Erythroblast (primary cell): ENCODE data around the gene NKAIN2.

ENCODE experiments used
- DNase-seq, 2 experiments: peaks; one replicate each; lab custom pipeline; 2025; lab: John Stamatoyannopoulos, UW
- GATA1 ChIP-seq: IDR thresholded peaks from 2 replicates; pipeline ENCODE4 v1.6.1; 2011; ENCODE audit warnings: low read depth, mild to moderate bottlenecking, control low read depth, low read length, moderate library complexity
- POLR2A ChIP-seq: IDR thresholded peaks from 2 replicates; pipeline ENCODE4 v1.6.1; 2011; ENCODE audit warnings: mild to moderate bottlenecking, low read length

Gene NKAIN2

DNA sequence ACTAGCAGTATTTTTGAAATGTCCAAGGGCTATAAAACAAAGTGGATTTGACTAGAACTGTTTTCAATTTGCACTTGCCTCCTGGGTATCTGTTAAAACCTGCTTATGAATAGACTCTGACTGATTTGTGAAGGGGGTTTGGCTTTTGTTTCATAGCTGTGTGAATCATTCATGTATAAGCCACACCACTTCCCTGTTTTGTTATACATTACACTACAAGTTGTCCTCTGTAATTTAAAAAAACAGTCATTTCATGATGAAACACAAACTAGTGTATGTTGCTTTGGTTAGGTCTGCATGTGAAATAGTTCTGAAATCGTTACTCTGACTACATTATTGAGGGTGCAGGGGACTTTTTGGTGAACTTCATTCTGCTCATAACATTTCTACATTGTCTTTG is 121.7 kb downstream of the NKAIN2 start:
- no peak for TF ChIP-seq POLR2A
- DNase-seq: no peak

DNA sequence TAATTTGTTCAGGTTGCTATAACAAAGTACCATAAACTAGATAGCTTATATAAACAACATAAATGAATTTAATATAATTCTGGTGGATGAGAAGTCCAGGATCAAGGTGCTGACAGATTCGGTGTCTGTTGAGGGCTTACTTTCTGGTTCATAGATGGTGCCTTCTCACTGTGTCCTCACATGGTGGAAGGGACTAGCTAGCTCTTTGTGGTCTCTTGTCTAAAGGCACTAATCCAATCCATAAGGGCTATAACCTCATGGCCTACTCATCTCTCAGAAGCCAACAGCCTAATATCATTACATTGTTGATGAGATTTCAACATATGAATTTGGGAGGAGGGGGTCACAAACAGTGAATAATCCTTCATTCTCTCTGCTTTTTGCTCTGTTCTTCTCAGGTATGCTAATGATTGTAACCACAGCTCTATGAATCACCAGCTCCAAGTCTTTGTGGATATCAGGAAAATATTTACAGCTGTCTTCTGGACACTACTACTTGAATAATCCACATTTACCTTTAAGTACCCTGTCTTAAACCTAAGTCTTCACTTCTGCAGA is 122.3 kb downstream of the NKAIN2 start:
- no peak for TF ChIP-seq POLR2A
- no peak for TF ChIP-seq GATA1
- no peak for DNase-seq

DNA sequence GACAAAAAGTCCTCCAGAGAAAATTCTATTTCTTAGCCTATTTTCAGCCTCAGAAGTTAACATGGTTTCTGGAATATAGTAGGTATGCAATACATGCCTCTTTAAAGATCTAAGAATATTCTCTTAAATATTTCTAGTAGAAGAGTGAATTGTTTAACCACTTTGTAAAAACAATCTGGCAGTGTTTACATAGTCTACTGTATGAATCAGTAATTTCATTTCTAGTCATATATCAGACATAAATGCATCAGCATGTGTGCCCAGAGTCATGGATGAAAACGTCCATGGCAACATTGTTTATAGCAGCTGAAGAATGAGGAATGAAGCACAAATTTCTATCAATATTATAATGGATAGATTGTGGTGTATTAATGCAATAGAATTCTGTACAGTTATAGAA is 124.9 kb downstream of the NKAIN2 start:
- DNase-seq: no peak
- TF ChIP-seq POLR2A: no peak
- no peak for TF ChIP-seq GATA1

DNA sequence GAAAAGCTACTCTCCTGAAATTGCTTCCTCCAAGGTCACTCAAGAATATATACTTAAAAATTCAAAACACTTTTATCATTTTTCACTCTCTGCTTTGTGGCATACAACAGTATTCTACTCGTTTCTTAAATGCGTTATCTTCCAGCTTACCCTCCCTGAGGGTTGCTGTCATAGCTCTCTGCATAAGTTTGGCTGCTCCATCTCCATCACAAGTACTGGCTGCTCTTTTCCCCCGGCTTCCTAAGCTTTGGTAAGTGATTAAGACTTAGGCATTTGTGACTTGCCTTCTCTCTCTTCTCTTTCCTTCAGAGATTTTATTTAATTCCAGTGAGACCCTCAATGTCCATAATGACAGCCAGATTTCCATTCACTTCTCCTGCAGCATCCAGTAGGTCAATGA is 128.3 kb downstream of the NKAIN2 start:
- TF ChIP-seq GATA1 (no peak), POLR2A (no peak)
- DNase-seq: no peak

DNA sequence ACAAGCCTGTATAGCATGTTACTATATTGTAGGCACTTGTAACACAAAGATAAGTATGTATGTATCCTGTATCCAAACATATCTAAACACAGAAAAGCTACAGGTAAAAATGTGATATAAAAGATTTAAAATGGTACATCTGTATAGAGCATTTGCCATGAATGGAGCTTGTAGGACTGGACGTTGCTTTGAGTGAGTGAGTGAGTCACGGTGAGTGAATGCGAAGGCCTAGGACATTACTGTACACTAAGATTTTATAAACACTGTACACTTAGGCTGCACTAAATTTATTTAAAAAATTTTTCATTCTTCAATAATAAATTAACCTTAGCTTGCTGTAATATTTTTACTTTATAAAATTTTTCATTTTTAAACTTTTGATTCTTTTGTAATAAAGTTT is 136.9 kb downstream of the NKAIN2 start:
- TF ChIP-seq POLR2A (no peak), GATA1 (no peak)
- DNase-seq: no peak

DNA sequence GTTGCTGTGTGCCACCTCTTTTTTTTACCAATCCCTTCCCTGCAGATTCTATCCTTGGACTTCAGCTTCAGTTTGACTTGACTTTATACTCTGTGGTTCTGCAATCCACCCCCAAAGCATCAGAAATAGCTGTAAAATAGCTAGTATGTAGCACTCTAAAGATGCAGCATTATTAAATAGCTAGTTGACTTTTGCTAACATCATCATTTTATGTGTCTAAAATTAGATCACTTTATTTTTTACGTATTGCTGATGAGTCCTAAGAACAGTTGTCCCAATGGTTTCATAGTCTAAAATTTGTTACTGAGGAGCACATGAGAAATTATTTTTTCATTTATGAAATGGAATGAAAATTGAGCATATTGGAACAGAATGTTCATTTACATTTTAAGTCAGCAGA is 138.2 kb downstream of the NKAIN2 start:
- TF ChIP-seq POLR2A: no peak
- TF ChIP-seq GATA1: no peak
- DNase-seq: no peak

DNA sequence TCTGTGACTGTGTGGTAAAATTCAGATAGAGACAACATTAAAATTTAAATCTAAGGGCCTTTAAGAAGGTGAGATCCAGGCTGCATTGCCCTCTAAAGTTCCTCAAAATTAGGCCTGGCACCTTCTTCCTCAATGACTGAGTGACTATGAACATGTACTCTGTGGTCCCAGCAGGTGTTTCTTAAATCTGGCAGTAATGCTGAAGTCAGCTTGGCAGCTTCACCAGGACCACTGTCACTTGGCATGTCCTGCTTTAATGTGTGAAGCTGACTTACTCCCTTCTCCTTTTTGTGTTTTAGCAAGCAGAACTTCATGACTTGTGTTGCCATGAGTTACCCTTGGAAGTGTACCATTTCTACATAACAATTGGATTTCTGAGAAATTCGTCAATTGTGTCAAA is 141.7 kb downstream of the NKAIN2 start:
- TF ChIP-seq POLR2A (no peak), GATA1 (no peak)
- no peak for DNase-seq

DNA sequence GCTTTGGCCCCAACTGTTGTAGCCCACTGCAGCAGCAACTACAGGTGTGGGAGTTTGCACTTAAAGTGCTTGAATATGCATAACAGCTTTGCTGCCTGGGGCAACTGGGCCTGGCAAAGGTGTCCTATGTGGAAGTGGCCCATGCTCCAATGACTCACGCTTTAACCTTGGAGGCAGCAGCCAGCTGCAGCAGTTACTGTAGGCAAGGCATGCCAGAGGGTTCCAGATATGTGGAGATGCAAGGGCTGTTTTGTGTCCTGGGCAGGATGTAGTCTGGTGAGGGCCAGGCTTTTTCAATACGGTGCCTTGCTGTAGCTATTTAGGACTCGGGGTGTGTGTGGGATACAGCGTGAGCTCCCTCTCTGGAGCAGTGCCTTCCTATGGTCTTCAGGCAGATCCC is 150.3 kb downstream of the NKAIN2 start:
- TF ChIP-seq POLR2A (no peak), GATA1 (no peak)
- DNase-seq: no peak

DNA sequence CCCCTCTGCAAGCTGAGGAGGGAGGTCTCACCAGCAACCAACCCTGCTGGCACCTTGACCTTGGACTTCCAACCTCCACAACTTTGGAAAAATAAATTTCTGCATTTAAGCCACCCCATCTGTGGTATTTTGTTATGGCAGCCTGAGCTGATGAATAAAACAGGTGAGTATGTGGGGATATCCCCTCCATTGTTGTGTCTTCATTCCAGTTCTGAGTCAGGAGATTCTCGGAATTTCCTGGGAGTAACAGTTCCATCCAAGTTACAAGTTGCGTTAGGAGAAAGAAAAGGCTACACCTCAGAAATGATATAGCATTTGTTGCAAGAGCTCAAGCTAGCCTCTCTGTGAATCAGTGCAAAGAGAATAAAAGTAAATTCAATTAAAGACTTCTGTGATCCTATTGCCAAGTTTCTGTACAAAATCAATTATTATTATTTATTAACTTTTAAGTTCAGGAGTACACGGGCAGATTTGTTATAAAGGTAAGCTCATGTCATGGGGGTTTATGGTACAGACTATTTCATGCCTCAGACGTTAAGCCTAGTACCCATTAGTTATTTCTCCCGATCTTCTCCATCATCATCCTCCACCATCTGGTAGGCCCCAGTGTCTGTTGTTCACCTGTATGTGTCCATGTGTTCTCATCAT is 153.0 kb downstream of the NKAIN2 start:
- DNase-seq: no peak
- TF ChIP-seq GATA1: no peak
- no peak for TF ChIP-seq POLR2A

DNA sequence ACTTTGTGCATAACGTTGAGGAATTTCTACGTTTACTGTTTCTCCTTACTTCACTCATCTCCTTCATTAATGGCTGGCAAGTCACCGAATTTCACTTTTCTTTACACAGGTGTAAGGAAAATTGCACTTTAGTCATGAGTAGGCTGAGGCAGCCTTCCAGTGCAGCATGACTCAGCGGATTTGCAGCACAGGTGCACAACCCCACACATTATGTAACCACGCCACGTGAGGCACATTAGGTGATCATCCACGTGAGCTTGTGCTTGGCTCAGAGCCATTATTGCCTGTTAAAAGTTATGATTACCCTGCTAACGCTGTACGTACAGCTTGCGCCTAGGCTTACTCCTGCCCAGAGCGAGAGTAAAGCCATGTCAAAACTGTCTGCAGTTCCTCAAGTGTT is 158.8 kb downstream of the NKAIN2 start:
- DNase-seq: no peak
- TF ChIP-seq GATA1 (no peak), POLR2A (no peak)

DNA sequence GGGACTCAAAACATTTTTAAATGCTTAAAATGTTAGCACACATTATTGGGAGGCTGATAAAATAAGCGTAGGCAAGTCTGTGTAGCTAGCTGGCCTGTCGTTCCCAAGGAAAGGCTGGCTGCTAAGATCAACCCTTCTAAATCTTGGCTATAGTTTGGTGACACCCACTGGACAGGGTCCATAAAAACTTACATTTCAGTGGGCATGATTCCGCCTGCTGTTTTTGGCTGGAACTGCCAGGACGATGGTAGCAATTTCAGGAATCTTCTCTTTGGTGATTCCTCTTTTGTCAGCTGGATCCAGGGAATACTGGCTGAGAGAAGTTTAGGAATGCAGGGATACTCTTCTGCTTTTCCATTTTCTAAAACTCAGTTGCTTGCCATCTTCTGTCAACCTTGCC is 162.2 kb downstream of the NKAIN2 start:
- peak; percentile 4 to 10 for DNase-seq
- no peak for TF ChIP-seq POLR2A
- TF ChIP-seq GATA1: no peak

DNA sequence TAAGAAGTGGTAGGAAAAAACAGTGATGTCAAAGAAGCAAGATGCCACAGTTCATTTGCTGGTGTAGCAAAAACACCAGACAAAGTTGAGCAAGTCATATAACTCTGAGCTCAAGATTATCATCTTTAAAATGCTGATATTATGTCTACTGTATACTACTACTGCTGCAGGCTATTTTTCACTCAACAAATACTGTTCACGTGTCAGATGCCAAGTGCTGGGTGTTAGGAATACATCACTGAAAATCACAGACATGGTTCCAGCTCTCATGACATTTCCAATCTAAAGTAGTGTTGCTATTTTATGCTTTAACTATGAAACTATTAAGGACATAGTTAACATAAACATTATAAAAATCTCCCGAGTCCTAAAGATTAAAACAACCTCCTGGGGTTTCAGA is 163.0 kb downstream of the NKAIN2 start:
- DNase-seq: no peak

DNA sequence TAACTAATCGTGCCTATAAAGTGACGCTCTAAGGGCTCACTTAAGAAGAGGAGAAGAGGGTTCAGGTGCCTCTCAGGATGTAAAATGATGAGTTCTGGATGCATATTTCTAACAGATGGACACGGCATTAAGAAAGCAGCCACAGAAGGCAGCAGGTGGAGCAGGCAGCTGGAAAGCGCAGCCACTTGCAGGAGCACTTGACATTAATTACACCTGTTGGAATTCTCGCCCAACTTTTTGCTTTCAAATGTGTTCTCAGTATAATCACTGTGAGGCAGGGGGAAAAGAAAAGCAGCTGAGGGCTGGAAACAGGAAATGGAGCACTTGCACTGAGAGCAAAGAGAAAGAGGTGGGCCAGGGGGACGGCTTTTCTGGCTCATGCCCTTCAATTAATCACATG is 164.2 kb downstream of the NKAIN2 start:
- no peak for DNase-seq
- no peak for TF ChIP-seq POLR2A
- TF ChIP-seq GATA1: no peak

More for the DNA sequence above, 163.0 kb downstream of the NKAIN2 start:
- TF ChIP-seq GATA1 (no peak), POLR2A (no peak)

DNA sequence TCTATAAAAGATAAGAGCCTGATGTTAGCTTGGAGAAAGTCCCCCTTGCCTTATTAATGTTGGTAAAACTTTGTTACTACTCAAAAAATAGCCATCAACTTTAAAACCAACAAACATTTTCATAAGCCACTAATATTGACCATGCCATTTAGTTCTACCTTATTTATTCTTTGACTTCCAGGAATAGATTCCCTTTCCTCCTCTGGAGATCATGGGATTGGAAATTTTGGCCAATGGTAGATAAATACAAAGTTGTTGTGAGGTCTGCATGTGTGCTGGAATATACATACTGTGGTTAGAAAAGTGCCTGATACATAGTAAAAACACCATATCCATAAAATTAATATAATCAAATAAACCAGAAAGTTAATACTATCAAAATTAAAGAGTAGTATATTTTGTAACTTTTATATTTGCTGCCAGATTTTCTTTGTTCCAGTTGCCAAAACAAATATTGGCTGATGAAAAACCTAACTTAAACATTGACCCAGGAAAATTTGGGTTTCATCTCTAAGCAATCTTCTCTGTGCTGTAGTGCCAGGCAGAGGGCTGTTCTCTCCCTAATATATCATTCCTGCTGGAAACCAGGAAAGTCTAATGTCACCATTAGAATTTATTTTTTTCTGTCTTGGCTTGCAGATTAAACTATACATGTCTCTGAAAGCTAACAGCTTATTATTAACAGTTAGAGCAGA is 169.1 kb downstream of the NKAIN2 start:
- no peak for DNase-seq
- TF ChIP-seq POLR2A (no peak), GATA1 (no peak)

DNA sequence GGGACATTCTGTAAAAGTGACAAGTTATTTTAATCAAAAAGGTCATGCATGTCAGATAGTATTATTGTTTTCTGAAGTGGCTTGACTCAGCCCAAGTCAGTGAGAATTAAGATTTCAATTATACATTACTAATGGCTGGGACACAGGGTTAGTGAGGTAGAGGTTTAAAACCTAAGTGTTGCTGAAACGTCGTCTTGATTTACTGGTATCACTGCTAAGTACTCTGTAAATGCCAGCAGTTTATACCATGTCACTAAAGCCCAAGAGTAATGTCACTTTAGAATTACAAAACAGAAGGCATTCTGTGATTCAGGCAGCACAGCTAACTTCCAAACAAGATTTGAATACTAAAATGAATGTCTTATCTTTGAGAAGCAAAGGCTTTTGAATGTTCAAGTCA is 176.6 kb downstream of the NKAIN2 start:
- DNase-seq: no peak
- TF ChIP-seq GATA1: no peak
